Liver (tissue), 9 donors: Measurements from ENCODE around the gene REPS1. TPM values are rescaled to one million over a fixed set of nuclear protein-coding genes. Genes with fewer than 3 reads are reported as not detected.

Source experiments
- DNase-seq: peaks from one replicate; pipeline ENCODE4 v3.0.0-alpha.2; 2017; ENCODE audit warnings: low spot score
- H3K27ac ChIP-seq, 2 donors: one replicate each; pipeline ENCODE4 v1.7.0; 2013; ENCODE audit warnings: inconsistent platforms in 2 of 2, low read length in 2 of 2, control low read depth in 1 of 2, low read depth in 1 of 2, mild to moderate bottlenecking in 1 of 2
- H3K27me3 ChIP-seq, 4 donors: one replicate each; pipeline versions ENCODE4 v1.6.1 to v1.7.0; 2013; ENCODE audit warnings: low read length in 3 of 4, inconsistent platforms in 1 of 4, mild to moderate bottlenecking in 1 of 4, moderate library complexity in 1 of 4; ENCODE audit not compliant: control insufficient read depth in 4 of 4, insufficient read depth in 4 of 4
- H3K36me3 ChIP-seq, 4 donors: one replicate each; pipeline versions ENCODE4 v1.6.1 to v1.7.0; 2013; ENCODE audit warnings: low read length in 3 of 4, mild to moderate bottlenecking in 3 of 4, low read depth in 1 of 4, moderate library complexity in 1 of 4; ENCODE audit not compliant: control insufficient read depth in 4 of 4, insufficient read depth in 3 of 4
- H3K4me1 ChIP-seq, 4 donors: one replicate each; pipeline versions ENCODE4 v1.6.1 to v1.7.0; 2013; ENCODE audit warnings: low read length in 3 of 4, mild to moderate bottlenecking in 3 of 4, moderate library complexity in 1 of 4; ENCODE audit not compliant: control insufficient read depth in 4 of 4, insufficient read depth in 4 of 4
- H3K4me3 ChIP-seq, 3 donors: one replicate each; pipeline versions ENCODE4 v1.6.1 to v1.7.0; 2013; ENCODE audit warnings: low read length in 3 of 3, control low read depth in 1 of 3, low read depth in 1 of 3, mild to moderate bottlenecking in 1 of 3
- H3K9ac ChIP-seq, 2 donors: one replicate each; pipeline ENCODE4 v1.7.0; 2013; ENCODE audit warnings: low read length in 2 of 2, mild to moderate bottlenecking in 2 of 2, moderate library complexity in 2 of 2, control low read depth in 1 of 2, low read depth in 1 of 2
- H3K9me3 ChIP-seq, 4 donors: one replicate each; pipeline versions ENCODE4 v1.6.1 to v1.7.0; 2013; ENCODE audit warnings: low read length in 3 of 4; ENCODE audit not compliant: control insufficient read depth in 4 of 4
- ATF3 ChIP-seq: IDR thresholded peaks from 2 replicates; pipeline ENCODE4 v1.6.1; 2016; ENCODE audit warnings: antibody characterized with exemption
- CTCF ChIP-seq: fragments of 150-350 bp; IDR thresholded peaks from 2 replicates; pipeline ENCODE4 v1.5.1; 2017; ENCODE audit warnings: improper control_type of control experiment, low read depth, low read length; ENCODE audit not compliant: missing input control
- EGR1 ChIP-seq, 2 donors: IDR thresholded peaks; 2 replicates each; pipeline ENCODE4 v1.6.1; 2016 to 2018; ENCODE audit warnings: antibody characterized with exemption in 2 of 2, low read depth in 2 of 2
- GABPA ChIP-seq, 2 donors: IDR thresholded peaks in 1 of 2; conservative IDR thresholded peaks in 1 of 2; 2 replicates each; pipeline ENCODE4 v1.6.1; 2016; ENCODE audit warnings: antibody characterized with exemption in 2 of 2, mild to moderate bottlenecking in 1 of 2, moderate library complexity in 1 of 2
- HNF4G ChIP-seq: IDR thresholded peaks from 2 replicates; pipeline ENCODE4 v1.6.1; 2016; ENCODE audit warnings: antibody characterized with exemption
- JUND ChIP-seq, 2 donors: IDR thresholded peaks; 2 replicates each; pipeline ENCODE4 v1.6.1; 2016; ENCODE audit warnings: antibody characterized with exemption in 2 of 2
- NR2F2 ChIP-seq: IDR thresholded peaks from 2 replicates; pipeline ENCODE4 v1.6.1; 2016; ENCODE audit warnings: antibody characterized with exemption
- REST ChIP-seq: IDR thresholded peaks from 2 replicates; pipeline ENCODE4 v1.6.1; 2016; ENCODE audit warnings: antibody characterized with exemption, mild to moderate bottlenecking
- RXRA ChIP-seq, 2 donors: IDR thresholded peaks; 2 replicates each; pipeline ENCODE4 v1.6.1; 2017 to 2018; ENCODE audit warnings: antibody characterized with exemption in 2 of 2, mild to moderate bottlenecking in 1 of 2
- SP1 ChIP-seq: IDR thresholded peaks from 2 replicates; pipeline ENCODE4 v1.6.1; 2018; ENCODE audit warnings: antibody characterized with exemption, mild to moderate bottlenecking
- TAF1 ChIP-seq: conservative IDR thresholded peaks from 2 replicates; pipeline ENCODE4 v1.6.1; 2016; ENCODE audit warnings: antibody characterized with exemption, mild to moderate bottlenecking
- YY1 ChIP-seq: IDR thresholded peaks from 2 replicates; pipeline ENCODE4 v1.6.1; 2016; ENCODE audit warnings: antibody characterized with exemption, mild to moderate bottlenecking
- WGBS: extraction: QIAGEN DNeasy Blood & Tissue Kit; methylation state at CpG from one replicate; pipeline ENCODE4 v1.1.7; 2013; 5-methylcytosine and 5-hydroxymethylcytosine counted together
- polyA plus RNA-seq, 2 donors: library from polyadenylated mRNA; stranded (reverse) in 1 of 2; unstranded in 1 of 2; fragments of 200-250 nt in 1 of 2; fragments of >200 nt in 1 of 2; fragmentation: Nextera tagmentation in 1 of 2; extraction: Ambion mirVana in 1 of 2; gene quantifications; one replicate each; pipeline versions ENCODE4 v1.2.1 to v1.2.3, GENCODE V29; 2013 to 2015
- total RNA-seq, 2 donors: library from RNA; depleted of rRNA; stranded (reverse); fragments of >200 nt; gene quantifications; one replicate each; pipeline ENCODE4 v1.2.3, GENCODE V29; 2014
- TF ChIP-seq, protein P1 (sequence below): IDR thresholded peaks from 2 replicates; pipeline ENCODE4 v1.6.1; 2016; ENCODE audit warnings: antibody characterized with exemption
- TF ChIP-seq, protein P2 (sequence below): IDR thresholded peaks from 2 replicates; pipeline ENCODE4 v1.6.1; 2016; ENCODE audit warnings: antibody characterized with exemption
- donor health status: healthy.
- donor health status: healthy.
- donor health status: healthy.
- donor health status: healthy.
- donor health status: healthy.

Gene REPS1
- total and polyA plus RNA-seq, 4 donors: 12.3 to 46.4 (median 21.1) TPM

- no peak for DNase-seq
- Histone ChIP-seq H3K9ac (no peak overlapping the region), H3K27ac (no peak overlapping the region), H3K27me3 (no peaks in the 10 kb centered on the region), H3K4me3 (no peak overlapping the region), H3K4me1 (peaks cover 0 to 13% (median 5%) of the 10 kb centered on the region in 4 donors), H3K36me3 (no peaks in the 10 kb centered on the region), H3K9me3 (no peaks in the 10 kb centered on the region)
- no peak for TF ChIP-seq YY1
- TF ChIP-seq, protein P1, sequence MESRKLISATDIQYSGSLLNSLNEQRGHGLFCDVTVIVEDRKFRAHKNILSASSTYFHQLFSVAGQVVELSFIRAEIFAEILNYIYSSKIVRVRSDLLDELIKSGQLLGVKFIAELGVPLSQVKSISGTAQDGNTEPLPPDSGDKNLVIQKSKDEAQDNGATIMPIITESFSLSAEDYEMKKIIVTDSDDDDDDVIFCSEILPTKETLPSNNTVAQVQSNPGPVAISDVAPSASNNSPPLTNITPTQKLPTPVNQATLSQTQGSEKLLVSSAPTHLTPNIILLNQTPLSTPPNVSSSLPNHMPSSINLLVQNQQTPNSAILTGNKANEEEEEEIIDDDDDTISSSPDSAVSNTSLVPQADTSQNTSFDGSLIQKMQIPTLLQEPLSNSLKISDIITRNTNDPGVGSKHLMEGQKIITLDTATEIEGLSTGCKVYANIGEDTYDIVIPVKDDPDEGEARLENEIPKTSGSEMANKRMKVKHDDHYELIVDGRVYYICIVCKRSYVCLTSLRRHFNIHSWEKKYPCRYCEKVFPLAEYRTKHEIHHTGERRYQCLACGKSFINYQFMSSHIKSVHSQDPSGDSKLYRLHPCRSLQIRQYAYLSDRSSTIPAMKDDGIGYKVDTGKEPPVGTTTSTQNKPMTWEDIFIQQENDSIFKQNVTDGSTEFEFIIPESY: no peak
- TF ChIP-seq, protein P2, sequence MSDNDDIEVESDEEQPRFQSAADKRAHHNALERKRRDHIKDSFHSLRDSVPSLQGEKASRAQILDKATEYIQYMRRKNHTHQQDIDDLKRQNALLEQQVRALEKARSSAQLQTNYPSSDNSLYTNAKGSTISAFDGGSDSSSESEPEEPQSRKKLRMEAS: no peak
- no peak for TF ChIP-seq REST
- TF ChIP-seq ATF3: no peak
- TF ChIP-seq EGR1 (IDR thresholded peaks at IDR 0.05; ENCODE audit: low read depth in 2 of 2): no peak
- no peak for TF ChIP-seq TAF1
- WGBS: 100% methylated on average over 1 of the region's 1 CpG
Measured at GRCh38 chr6:138977646-138978167, 10.3 kb downstream of the REPS1 start.

DNA sequence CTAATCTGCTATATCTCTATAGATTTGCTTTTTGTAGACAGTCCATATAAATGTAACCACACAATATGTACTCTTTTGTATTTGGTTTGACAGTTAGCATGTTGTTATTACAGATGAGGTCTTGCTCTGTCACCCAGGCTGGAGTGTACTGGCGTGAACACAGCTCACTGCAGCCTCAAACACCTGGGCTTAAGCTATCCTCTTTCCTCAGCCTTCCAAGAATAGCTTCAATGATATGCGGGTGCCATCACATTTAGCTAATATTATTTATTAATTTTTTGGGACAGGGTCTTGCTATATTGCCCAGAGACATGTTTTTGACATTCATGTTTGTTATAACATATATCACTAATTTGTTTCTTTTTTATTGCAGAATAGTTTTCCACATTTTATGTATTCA, 10.8 kb downstream of the REPS1 start:
- Histone ChIP-seq H3K9ac (no peak overlapping the region), H3K4me3 (no peak overlapping the region), H3K36me3 (no peaks in the 10 kb centered on the region), H3K9me3 (no peaks in the 10 kb centered on the region), H3K27me3 (no peaks in the 10 kb centered on the region), H3K27ac (no peak overlapping the region), H3K4me1 (peaks cover 0 to 14% (median 6%) of the 10 kb centered on the region in 4 donors)
- TF ChIP-seq YY1 (no peak), REST (no peak), RXRA (IDR thresholded peaks at IDR 0.05) (no peak), EGR1 (IDR thresholded peaks at IDR 0.05; ENCODE audit: low read depth in 2 of 2) (no peak), GABPA (IDR thresholded peaks at IDR 0.05 in 1 of 2, conservative IDR thresholded peaks at IDR 0.05 in 1 of 2) (no peak), CTCF (no peak), NR2F2 (no peak), JUND (IDR thresholded peaks at IDR 0.05) (no peak), HNF4G (no peak), TAF1 (no peak), SP1 (no peak)
- TF ChIP-seq, protein P2: no peak
- TF ChIP-seq, protein P1: no peak
- DNase-seq: no peak
- WGBS: 95% methylated on average over 2 of the region's 2 CpGs
